ENCODE measurements around the gene PDLIM4. TPM values are rescaled to one million over a fixed set of nuclear protein-coding genes. Genes with fewer than 3 reads are reported as not detected.

PDLIM4 gene
- total and polyA plus RNA-seq, 2 experiments from 2014 or later, result 25.2 to 31.8 TPM

GRCh38 chr5:132274050-132274792 lies 16.7 kb downstream of the PDLIM4 start:
- no peaks in the 10 kb centered on the region for H3K36me3 ChIP-seq (ENCODE audit: insufficient read depth)
- no peaks in the 10 kb centered on the region for H3K79me2 ChIP-seq (replicated peaks; ENCODE audit: insufficient read depth)
- TF ChIP-seq, protein P1, sequence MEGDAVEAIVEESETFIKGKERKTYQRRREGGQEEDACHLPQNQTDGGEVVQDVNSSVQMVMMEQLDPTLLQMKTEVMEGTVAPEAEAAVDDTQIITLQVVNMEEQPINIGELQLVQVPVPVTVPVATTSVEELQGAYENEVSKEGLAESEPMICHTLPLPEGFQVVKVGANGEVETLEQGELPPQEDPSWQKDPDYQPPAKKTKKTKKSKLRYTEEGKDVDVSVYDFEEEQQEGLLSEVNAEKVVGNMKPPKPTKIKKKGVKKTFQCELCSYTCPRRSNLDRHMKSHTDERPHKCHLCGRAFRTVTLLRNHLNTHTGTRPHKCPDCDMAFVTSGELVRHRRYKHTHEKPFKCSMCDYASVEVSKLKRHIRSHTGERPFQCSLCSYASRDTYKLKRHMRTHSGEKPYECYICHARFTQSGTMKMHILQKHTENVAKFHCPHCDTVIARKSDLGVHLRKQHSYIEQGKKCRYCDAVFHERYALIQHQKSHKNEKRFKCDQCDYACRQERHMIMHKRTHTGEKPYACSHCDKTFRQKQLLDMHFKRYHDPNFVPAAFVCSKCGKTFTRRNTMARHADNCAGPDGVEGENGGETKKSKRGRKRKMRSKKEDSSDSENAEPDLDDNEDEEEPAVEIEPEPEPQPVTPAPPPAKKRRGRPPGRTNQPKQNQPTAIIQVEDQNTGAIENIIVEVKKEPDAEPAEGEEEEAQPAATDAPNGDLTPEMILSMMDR (conservative IDR thresholded peaks at IDR 0.05; ENCODE audit: low read depth in 2 of 2), result no peak
- TF ChIP-seq CREB1 (CRISPR knock-in tag; IDR thresholded peaks at IDR 0.05; ENCODE audit: low read depth), result no peak
- TF ChIP-seq, protein P2, sequence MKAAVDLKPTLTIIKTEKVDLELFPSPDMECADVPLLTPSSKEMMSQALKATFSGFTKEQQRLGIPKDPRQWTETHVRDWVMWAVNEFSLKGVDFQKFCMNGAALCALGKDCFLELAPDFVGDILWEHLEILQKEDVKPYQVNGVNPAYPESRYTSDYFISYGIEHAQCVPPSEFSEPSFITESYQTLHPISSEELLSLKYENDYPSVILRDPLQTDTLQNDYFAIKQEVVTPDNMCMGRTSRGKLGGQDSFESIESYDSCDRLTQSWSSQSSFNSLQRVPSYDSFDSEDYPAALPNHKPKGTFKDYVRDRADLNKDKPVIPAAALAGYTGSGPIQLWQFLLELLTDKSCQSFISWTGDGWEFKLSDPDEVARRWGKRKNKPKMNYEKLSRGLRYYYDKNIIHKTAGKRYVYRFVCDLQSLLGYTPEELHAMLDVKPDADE (IDR thresholded peaks at IDR 0.05), result no peak
- TF ChIP-seq, protein P3, sequence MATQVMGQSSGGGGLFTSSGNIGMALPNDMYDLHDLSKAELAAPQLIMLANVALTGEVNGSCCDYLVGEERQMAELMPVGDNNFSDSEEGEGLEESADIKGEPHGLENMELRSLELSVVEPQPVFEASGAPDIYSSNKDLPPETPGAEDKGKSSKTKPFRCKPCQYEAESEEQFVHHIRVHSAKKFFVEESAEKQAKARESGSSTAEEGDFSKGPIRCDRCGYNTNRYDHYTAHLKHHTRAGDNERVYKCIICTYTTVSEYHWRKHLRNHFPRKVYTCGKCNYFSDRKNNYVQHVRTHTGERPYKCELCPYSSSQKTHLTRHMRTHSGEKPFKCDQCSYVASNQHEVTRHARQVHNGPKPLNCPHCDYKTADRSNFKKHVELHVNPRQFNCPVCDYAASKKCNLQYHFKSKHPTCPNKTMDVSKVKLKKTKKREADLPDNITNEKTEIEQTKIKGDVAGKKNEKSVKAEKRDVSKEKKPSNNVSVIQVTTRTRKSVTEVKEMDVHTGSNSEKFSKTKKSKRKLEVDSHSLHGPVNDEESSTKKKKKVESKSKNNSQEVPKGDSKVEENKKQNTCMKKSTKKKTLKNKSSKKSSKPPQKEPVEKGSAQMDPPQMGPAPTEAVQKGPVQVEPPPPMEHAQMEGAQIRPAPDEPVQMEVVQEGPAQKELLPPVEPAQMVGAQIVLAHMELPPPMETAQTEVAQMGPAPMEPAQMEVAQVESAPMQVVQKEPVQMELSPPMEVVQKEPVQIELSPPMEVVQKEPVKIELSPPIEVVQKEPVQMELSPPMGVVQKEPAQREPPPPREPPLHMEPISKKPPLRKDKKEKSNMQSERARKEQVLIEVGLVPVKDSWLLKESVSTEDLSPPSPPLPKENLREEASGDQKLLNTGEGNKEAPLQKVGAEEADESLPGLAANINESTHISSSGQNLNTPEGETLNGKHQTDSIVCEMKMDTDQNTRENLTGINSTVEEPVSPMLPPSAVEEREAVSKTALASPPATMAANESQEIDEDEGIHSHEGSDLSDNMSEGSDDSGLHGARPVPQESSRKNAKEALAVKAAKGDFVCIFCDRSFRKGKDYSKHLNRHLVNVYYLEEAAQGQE (IDR thresholded peaks at IDR 0.05; ENCODE audit: unreplicated experiment), result no peak
- no peak for TF ChIP-seq ZNF462 (CRISPR knock-in tag; IDR thresholded peaks at IDR 0.05)
- no peak for TF ChIP-seq EZH2phosphoT487 (IDR thresholded peaks at IDR 0.05; ENCODE audit: unreplicated experiment)
- no peak for TF ChIP-seq ZNF331 (CRISPR knock-in tag; IDR thresholded peaks at IDR 0.05; ENCODE audit: low read depth)
- TF ChIP-seq EZH2 (IDR thresholded peaks at IDR 0.05; ENCODE audit: low read depth, unreplicated experiment), result no peak
- TF ChIP-seq STAT1 (IDR thresholded peaks at IDR 0.05; ENCODE audit: unreplicated experiment), result no peak
- no peak for TF ChIP-seq ZNF114 (CRISPR knock-in tag; IDR thresholded peaks at IDR 0.05)
- TF ChIP-seq NANOG (IDR thresholded peaks at IDR 0.05; ENCODE audit: borderline replicate concordance), result no peak
- no peak for TF ChIP-seq POLR2AphosphoS5 (IDR thresholded peaks at IDR 0.05; ENCODE audit: low read depth)
- TF ChIP-seq JUNB (IDR thresholded peaks at IDR 0.05; ENCODE audit: unreplicated experiment), result no peak
- Mint-ChIP-seq H3K4me1 (peaks cover 28% of the 10 kb centered on the region), H3K36me3 (ENCODE audit: low read depth) (no peaks in the 10 kb centered on the region), H3K27me3 (ENCODE audit: insufficient read depth, low read depth, poor library complexity) (peaks cover 6% of the 10 kb centered on the region), H3K4me3 (no peak overlapping the region), H3K9me3 (no peaks in the 10 kb centered on the region), H3K27ac (no peak overlapping the region)
- no peak overlapping the region for H2AFZ ChIP-seq
- H3K9me2 ChIP-seq (ENCODE audit: insufficient read depth), result 0 out of 2 replicates have a peak, but pooled peaks cover 4% of the 10 kb centered on the region
- H3F3A ChIP-seq (replicated peaks; ENCODE audit: low read depth), result peaks cover 5% of the 10 kb centered on the region; the same call in 1 of the 2 replicates
- ATAC-seq, result peak; percentile 6; the same call in 1 of the 3 replicates
- 0 out of 2 replicates have a peak, but pooled peaks cover 6% of the 10 kb centered on the region for H3K4me1 ChIP-seq (ENCODE audit: insufficient read depth)
- H3K27ac ChIP-seq (ENCODE audit: low read depth), result no peak overlapping the region
- H3K4me2 ChIP-seq, result no peak overlapping the region
- no peak for DNase-seq (ENCODE audit: low spot score)
- H4K20me1 ChIP-seq (replicated peaks; ENCODE audit: insufficient read depth), result no peaks in the 10 kb centered on the region
- no peaks in the 10 kb centered on the region for H3K27me3 ChIP-seq (ENCODE audit: insufficient read depth)
- no peak overlapping the region for H3K4me3 ChIP-seq

Measured in GM23338 (cell line).